Upper lobe of right lung (tissue), 1 donor: Measurements from ENCODE around the gene C16orf95. TPM values are rescaled to one million over a fixed set of nuclear protein-coding genes. Genes with fewer than 3 reads are reported as not detected.

Source experiments
- ATAC-seq: fragments of 200-7000 bp; cut with Tn5 transposase; one replicate; pipeline ENCODE4 v1.9.1; 2020; ENCODE audit warnings: mild to moderate bottlenecking, moderate library complexity
- DNase-seq: peaks from one replicate; pipeline ENCODE4 v3.0.0-alpha.2; 2020
- H3K27ac ChIP-seq: fragments of 200-600 bp; one replicate; pipeline ENCODE4 v1.8.0; 2022
- H3K27me3 ChIP-seq: fragments of 200-600 bp; one replicate; pipeline ENCODE4 v1.8.0; 2022; ENCODE audit warnings: mild to moderate bottlenecking
- H3K36me3 ChIP-seq: fragments of 200-600 bp; one replicate; pipeline ENCODE4 v1.8.0; 2022
- H3K4me1 ChIP-seq: fragments of 200-600 bp; one replicate; pipeline ENCODE4 v1.8.0; 2022
- H3K4me3 ChIP-seq: fragments of 200-600 bp; one replicate; pipeline ENCODE4 v1.8.0; 2022; ENCODE audit warnings: mild to moderate bottlenecking
- H3K9me3 ChIP-seq: fragments of 200-600 bp; one replicate; pipeline ENCODE4 v1.8.0; 2022
- CTCF ChIP-seq: fragments of 200-600 bp; IDR thresholded peaks from one replicate; pipeline ENCODE4 v1.8.0; 2022; ENCODE audit warnings: antibody characterized with exemption
- intact Hi-C: fragments of 100-400 bp; cut with DNase I; formaldehyde crosslinking; loops from one replicate; pipeline ENCODE4 v1.11.0; 2022
- total RNA-seq: library from RNA; stranded (reverse); fragmentation: NEBNext Ultra II Directional; extraction: Animal tissue kit (Norgen Biotek cat#: 25700); gene quantifications from one replicate; pipeline ENCODE4 v1.2.1, GENCODE V29; 2021
- donor health status: DM: no; HTN: yes; CAD: no; lungs with severe emphysema.

C16orf95 gene
- total RNA-seq, 1 donor from 2014 or later, result 3.0 TPM

- TF ChIP-seq CTCF, result no peak
- DNase-seq (no peak), ATAC-seq (no peak)
- Histone ChIP-seq H3K4me1 (peaks cover 16% of the 10 kb centered on the region), H3K9me3 (no peaks in the 10 kb centered on the region), H3K27ac (no peak overlapping the region), H3K27me3 (no peaks in the 10 kb centered on the region), H3K4me3 (no peak overlapping the region), H3K36me3 (peaks cover 37% of the 10 kb centered on the region)
- intact Hi-C loops, result no loop called here
Observed at GRCh38 chr16:87361916-87362619, 44.9 kb upstream of the C16orf95 start.

GRCh38 chr16:87360862-87361610 lies 43.8 kb upstream of the C16orf95 start:
- Histone ChIP-seq H3K4me1 (peaks cover 16% of the 10 kb centered on the region), H3K27ac (no peak overlapping the region), H3K9me3 (no peaks in the 10 kb centered on the region), H3K36me3 (peaks cover 37% of the 10 kb centered on the region), H3K4me3 (no peak overlapping the region), H3K27me3 (no peaks in the 10 kb centered on the region)
- ATAC-seq, result no peak
- intact Hi-C loops, result no loop called here
- no peak for DNase-seq
- no peak for TF ChIP-seq CTCF

GRCh38 chr16:87359121-87359520 lies 41.9 kb upstream of the C16orf95 start:
- Histone ChIP-seq H3K4me3 (no peak overlapping the region), H3K27me3 (no peaks in the 10 kb centered on the region), H3K9me3 (no peaks in the 10 kb centered on the region), H3K36me3 (peaks cover 37% of the 10 kb centered on the region), H3K4me1 (peaks cover 9% of the 10 kb centered on the region), H3K27ac (no peak overlapping the region)
- no peak for TF ChIP-seq CTCF
- ATAC-seq (no peak), DNase-seq (no peak)
- intact Hi-C loops, result no loop called here

- DNase-seq (no peak), ATAC-seq (no peak)
- Histone ChIP-seq H3K27me3 (no peaks in the 10 kb centered on the region), H3K9me3 (no peaks in the 10 kb centered on the region), H3K4me1 (peaks cover 6% of the 10 kb centered on the region), H3K36me3 (peaks cover 41% of the 10 kb centered on the region), H3K4me3 (no peak overlapping the region), H3K27ac (no peak overlapping the region)
- intact Hi-C loops, result no loop called here
- no peak for TF ChIP-seq CTCF
Observed at GRCh38 chr16:87358696-87359095, 41.5 kb upstream of the C16orf95 start.

GRCh38 chr16:87358250-87358649 lies 41.1 kb upstream of the C16orf95 start:
- Histone ChIP-seq H3K4me1 (peaks cover 3% of the 10 kb centered on the region), H3K36me3 (peaks cover 42% of the 10 kb centered on the region), H3K4me3 (no peak overlapping the region), H3K27me3 (no peaks in the 10 kb centered on the region), H3K27ac (no peak overlapping the region), H3K9me3 (no peaks in the 10 kb centered on the region)
- ATAC-seq (no peak), DNase-seq (no peak)
- intact Hi-C loops, result no loop called here
- no peak for TF ChIP-seq CTCF
